H1 (cell line): Measurements from ENCODE around the gene APOBEC3C. TPM values are rescaled to one million over a fixed set of nuclear protein-coding genes. Genes with fewer than 3 reads are reported as not detected.

Experiments
- CTCF ChIA-PET: fragments of 300-600 bp; sonication (Branson Sonifier 250); formaldehyde crosslinking; loops from one replicate; lab custom pipeline; 2021; ENCODE audit not compliant: partially characterized antibody; lab: Charles Lee
- POLR2A ChIA-PET: fragments of 300-600 bp; sonication (Branson Sonifier 250); formaldehyde crosslinking; loops from one replicate; lab custom pipeline; 2021; ENCODE audit warnings: inconsistent platforms; ENCODE audit not compliant: partially characterized antibody; lab: Charles Lee
- DNase-seq, 2 experiments: peaks; one replicate each; pipeline versions ENCODE4 v3.0.0 to v3.0.0-alpha.2; 2010 to 2022; ENCODE audit warnings: low spot score in 2 of 2, low read depth in 1 of 2, mixed read lengths in 1 of 2
- FAIRE-seq: peaks from 2 replicates; lab custom pipeline; 2011; peaks lifted over from hg19 to GRCh38; lab: Jason Lieb, UNC
- H2AFZ ChIP-seq: 2 replicates; pipeline ENCODE4 v1.8.1; 2012; ENCODE audit warnings: low read length, inconsistent platforms
- H2AK5ac ChIP-seq: 2 replicates; pipeline ENCODE4 v1.6.1; 2013; ENCODE audit warnings: low read depth, low read length
- H2BK120ac ChIP-seq: replicated peaks from 2 replicates; pipeline ENCODE3; 2013; ENCODE audit warnings: low read depth, low read length, inconsistent platforms
- H2BK12ac ChIP-seq: 2 replicates; pipeline ENCODE4 v1.6.1; 2013; ENCODE audit warnings: low read depth, low read length
- H2BK15ac ChIP-seq: 2 replicates; pipeline ENCODE4 v1.6.1; 2013; ENCODE audit warnings: low read length
- H2BK20ac ChIP-seq: 2 replicates; pipeline ENCODE4 v1.6.1; 2013; ENCODE audit warnings: low read length
- H2BK5ac ChIP-seq: 2 replicates; pipeline ENCODE4 v1.6.1; 2013; ENCODE audit warnings: low read depth, low read length
- H3K14ac ChIP-seq: 2 replicates; pipeline ENCODE4 v1.6.1; 2013; ENCODE audit warnings: inconsistent platforms; ENCODE audit not compliant: insufficient read length
- H3K18ac ChIP-seq: 2 replicates; pipeline ENCODE4 v1.6.1; 2013; ENCODE audit warnings: low read length; ENCODE audit errors: extremely low read depth
- H3K23ac ChIP-seq: 2 replicates; pipeline ENCODE4 v1.6.1; 2013; ENCODE audit warnings: inconsistent platforms; ENCODE audit not compliant: insufficient read length
- H3K23me2 ChIP-seq: 2 replicates; pipeline ENCODE4 v1.6.1; 2013; ENCODE audit warnings: low read depth, low read length
- H3K27ac ChIP-seq: 2 replicates; pipeline ENCODE4 v1.6.1; 2011; ENCODE audit warnings: low read depth, low read length, inconsistent platforms
- H3K27me3 ChIP-seq, 4 experiments: replicated peaks in 1 of 4; 1 replicate in 1 of 4; 2 replicates in 3 of 4; pipeline versions ENCODE4 v1.6.1 to v1.8.1; 2011 to 2013; ENCODE audit warnings: low read length in 3 of 4, mild to moderate bottlenecking in 3 of 4, inconsistent platforms in 2 of 4, mixed read lengths in 2 of 4, moderate library complexity in 1 of 4; ENCODE audit not compliant: control insufficient read depth in 3 of 4, insufficient read depth in 3 of 4; ENCODE audit errors: extremely low read depth in 1 of 4
- H3K36me3 ChIP-seq, 4 experiments: 2 replicates each; pipeline versions ENCODE4 v1.6.1 to v1.8.1; 2011 to 2013; ENCODE audit warnings: mild to moderate bottlenecking in 4 of 4, low read length in 3 of 4, moderate library complexity in 2 of 4, control low read depth in 1 of 4, inconsistent platforms in 1 of 4; ENCODE audit not compliant: insufficient read depth in 4 of 4, control insufficient read depth in 2 of 4
- H3K4ac ChIP-seq: replicated peaks from 2 replicates; pipeline ENCODE3; 2013; ENCODE audit warnings: low read length, low read depth, mixed read lengths, inconsistent platforms; ENCODE audit not compliant: insufficient read length
- H3K4me1 ChIP-seq, 4 experiments: replicated peaks in 1 of 4; 1 replicate in 1 of 4; 2 replicates in 3 of 4; pipeline versions ENCODE4 v1.6.1 to v1.8.1; 2011 to 2013; ENCODE audit warnings: low read length in 3 of 4, inconsistent platforms in 2 of 4, mixed read lengths in 1 of 4; ENCODE audit not compliant: insufficient read depth in 4 of 4, control insufficient read depth in 3 of 4
- H3K4me2 ChIP-seq, 2 experiments: 2 replicates each; pipeline versions ENCODE4 v1.6.1 to v1.8.1; 2011 to 2013; ENCODE audit warnings: low read depth in 2 of 2, low read length in 2 of 2, control low read depth in 1 of 2, inconsistent platforms in 1 of 2, mild to moderate bottlenecking in 1 of 2; ENCODE audit not compliant: insufficient read depth in 1 of 2
- H3K4me3 ChIP-seq, 4 experiments: fragments of 200-600, 300-600 bp in 1 of 4; sonication (generic), shearing (Covaris generic), sonication (Bioruptor Twin) in 1 of 4; 2 replicates each; pipeline versions ENCODE4 v1.5.1 to v1.8.1; 2011 to 2016; ENCODE audit warnings: low read length in 4 of 4, low read depth in 3 of 4, control low read depth in 2 of 4, inconsistent platforms in 2 of 4, mild to moderate bottlenecking in 2 of 4, mixed read lengths in 1 of 4, moderate library complexity in 1 of 4; ENCODE audit not compliant: insufficient read depth in 2 of 4; ENCODE audit errors: extremely low read depth in 1 of 4
- H3K56ac ChIP-seq: replicated peaks from 2 replicates; pipeline ENCODE3; 2013; ENCODE audit warnings: low read depth, mild to moderate bottlenecking, mixed read lengths, low read length, inconsistent platforms; ENCODE audit not compliant: insufficient read length
- H3K79me1 ChIP-seq: 2 replicates; pipeline ENCODE4 v1.6.1; 2013; ENCODE audit warnings: low read depth, low read length, control low read depth
- H3K79me2 ChIP-seq, 2 experiments: 2 replicates each; pipeline versions ENCODE4 v1.6.1 to v1.8.1; 2012 to 2013; ENCODE audit warnings: low read length in 2 of 2, mild to moderate bottlenecking in 2 of 2, inconsistent platforms in 1 of 2; ENCODE audit not compliant: insufficient read depth in 2 of 2, control insufficient read depth in 1 of 2
- H3K9ac ChIP-seq, 4 experiments: replicated peaks in 1 of 4; 1 replicate in 1 of 4; 2 replicates in 3 of 4; pipeline versions ENCODE4 v1.6.1 to v1.8.1; 2011 to 2013; ENCODE audit warnings: low read depth in 3 of 4, low read length in 3 of 4, control low read depth in 2 of 4, mild to moderate bottlenecking in 2 of 4, moderate library complexity in 2 of 4, inconsistent platforms in 1 of 4; ENCODE audit errors: extremely low read depth in 1 of 4
- H3K9me3 ChIP-seq, 2 experiments: 2 replicates each; pipeline versions ENCODE4 v1.6.1 to v1.8.1; 2012 to 2013; ENCODE audit warnings: mild to moderate bottlenecking in 2 of 2, moderate library complexity in 2 of 2, control low read depth in 1 of 2, inconsistent platforms in 1 of 2, low read depth in 1 of 2, low read length in 1 of 2, mixed read lengths in 1 of 2; ENCODE audit not compliant: insufficient read depth in 2 of 2
- H4K20me1 ChIP-seq, 2 experiments: replicated peaks in 1 of 2; 2 replicates each; pipeline versions ENCODE3 to v1.8.1; 2011 to 2013; ENCODE audit warnings: inconsistent platforms in 2 of 2, low read length in 2 of 2, mild to moderate bottlenecking in 1 of 2; ENCODE audit not compliant: insufficient read depth in 2 of 2, control insufficient read depth in 1 of 2
- H4K5ac ChIP-seq: 2 replicates; pipeline ENCODE4 v1.6.1; 2013; ENCODE audit warnings: low read length, low read depth, mixed read lengths, inconsistent platforms; ENCODE audit not compliant: insufficient read length
- H4K8ac ChIP-seq: 2 replicates; pipeline ENCODE4 v1.8.0; 2013; ENCODE audit warnings: mild to moderate bottlenecking, moderate library complexity, low read length, inconsistent platforms; ENCODE audit not compliant: insufficient read depth; ENCODE audit errors: extremely low read depth
- H4K91ac ChIP-seq: replicated peaks from 2 replicates; pipeline ENCODE3; 2013; ENCODE audit warnings: low read length, mixed read lengths, inconsistent platforms; ENCODE audit not compliant: insufficient read length
- BACH1 ChIP-seq: IDR thresholded peaks from 2 replicates; pipeline ENCODE4 v1.6.1; 2012; ENCODE audit warnings: low read length, improper control_type of control experiment
- CHD2 ChIP-seq: IDR thresholded peaks from 2 replicates; pipeline ENCODE4 v1.6.1; 2012; ENCODE audit warnings: low read length, improper control_type of control experiment
- CTBP2 ChIP-seq: IDR thresholded peaks from 2 replicates; pipeline ENCODE4 v1.7.0; 2011; ENCODE audit warnings: borderline replicate concordance, mild to moderate bottlenecking, moderate library complexity, mixed read lengths, low read length; ENCODE audit not compliant: insufficient read depth, insufficient read length
- EZH2 ChIP-seq: fragments of 200-600 bp; sonication (generic); IDR thresholded peaks from 2 replicates; pipeline ENCODE4 v1.7.1; 2012; ENCODE audit warnings: low read depth, mild to moderate bottlenecking, moderate library complexity, low read length, inconsistent platforms; ENCODE audit not compliant: severe bottlenecking
- MAFK ChIP-seq: IDR thresholded peaks from 2 replicates; pipeline ENCODE4 v1.6.1; 2012; ENCODE audit warnings: low read depth, mild to moderate bottlenecking, improper control_type of control experiment, low read length
- NANOG ChIP-seq: IDR thresholded peaks from 2 replicates; pipeline ENCODE4 v1.6.1; 2011; ENCODE audit warnings: low read length, low read depth, mild to moderate bottlenecking, inconsistent platforms; ENCODE audit not compliant: insufficient read depth, poor library complexity, severe bottlenecking
- POLR2A ChIP-seq, 2 experiments: IDR thresholded peaks; 1 replicate in 1 of 2; 2 replicates in 1 of 2; pipeline ENCODE4 v1.6.1; 2011; ENCODE audit warnings: low read depth in 2 of 2, low read length in 2 of 2, mild to moderate bottlenecking in 2 of 2; ENCODE audit errors: control extremely low read depth in 1 of 2
- SP1 ChIP-seq: IDR thresholded peaks from 2 replicates; pipeline ENCODE4 v1.6.1; 2011; ENCODE audit warnings: low read depth, low read length
- SUZ12 ChIP-seq: fragments of 200-600 bp; sonication (generic); IDR thresholded peaks from 2 replicates; pipeline ENCODE4 v1.6.1; 2012; ENCODE audit warnings: mild to moderate bottlenecking, inconsistent platforms, low read length, moderate library complexity, mixed read lengths
- TAF1 ChIP-seq: IDR thresholded peaks from 2 replicates; pipeline ENCODE4 v1.6.1; 2011; ENCODE audit warnings: mild to moderate bottlenecking, low read depth, low read length
- TAF7 ChIP-seq: optimal IDR thresholded peaks from 2 replicates; pipeline ENCODE3; 2011; ENCODE audit warnings: low read depth, mild to moderate bottlenecking, inconsistent platforms, low read length, moderate library complexity, borderline replicate concordance
- TBP ChIP-seq: IDR thresholded peaks from 2 replicates; pipeline ENCODE4 v1.6.1; 2011; ENCODE audit warnings: low read depth, low read length, improper control_type of control experiment
- YY1 ChIP-seq: IDR thresholded peaks from 2 replicates; pipeline ENCODE4 v1.6.1; 2011; ENCODE audit warnings: low read depth, mild to moderate bottlenecking, low read length
- WGBS, 2 experiments: shearing (Covaris generic) in 1 of 2; methylation state at CpG; one replicate each; pipeline versions ENCODE4 v1.1.6 to v1.1.7; 2013 to 2015; ENCODE audit warnings: low lambda C conversion rate in 2 of 2, mixed read lengths in 2 of 2, inconsistent platforms in 1 of 2, low coverage in 1 of 2, missing lambda C conversion rate in 1 of 2; ENCODE audit not compliant: insufficient replicate concordance in 2 of 2, insufficient coverage in 1 of 2, insufficient read length in 1 of 2; ENCODE audit errors: extremely low coverage in 1 of 2, missing lambda C conversion rate in 1 of 2; 5-methylcytosine and 5-hydroxymethylcytosine counted together
- polyA plus RNA-seq, 7 experiments: library from polyadenylated mRNA; depleted of rRNA in 3 of 7; stranded (reverse) in 5 of 7; unstranded in 2 of 7; fragments of >200 nt in 5 of 7; fragments of 200-250 nt in 2 of 7; gene quantifications; 1 replicate in 5 of 7; 2 replicates in 1 of 7; 4 replicates in 1 of 7; pipeline versions ENCODE4 v1.2.1 to v1.2.3, GENCODE V29; 2011 to 2013; ENCODE audit warnings: missing spikeins in 2 of 7, mixed read lengths in 2 of 7
- total RNA-seq: library from RNA; stranded (reverse); fragmentation: NEBNext Ultra II Directional; extraction: Animal tissue kit (Norgen Biotek cat#: 25700); gene quantifications from 2 replicates; pipeline ENCODE4 v1.2.1, GENCODE V29; 2021

Gene APOBEC3C
- total and polyA plus RNA-seq, 2 of the 8 experiments (the other 6 are each of a cell fraction or from before 2014, with no cell fraction given): 20.3 to 23.3 TPM

DNA sequence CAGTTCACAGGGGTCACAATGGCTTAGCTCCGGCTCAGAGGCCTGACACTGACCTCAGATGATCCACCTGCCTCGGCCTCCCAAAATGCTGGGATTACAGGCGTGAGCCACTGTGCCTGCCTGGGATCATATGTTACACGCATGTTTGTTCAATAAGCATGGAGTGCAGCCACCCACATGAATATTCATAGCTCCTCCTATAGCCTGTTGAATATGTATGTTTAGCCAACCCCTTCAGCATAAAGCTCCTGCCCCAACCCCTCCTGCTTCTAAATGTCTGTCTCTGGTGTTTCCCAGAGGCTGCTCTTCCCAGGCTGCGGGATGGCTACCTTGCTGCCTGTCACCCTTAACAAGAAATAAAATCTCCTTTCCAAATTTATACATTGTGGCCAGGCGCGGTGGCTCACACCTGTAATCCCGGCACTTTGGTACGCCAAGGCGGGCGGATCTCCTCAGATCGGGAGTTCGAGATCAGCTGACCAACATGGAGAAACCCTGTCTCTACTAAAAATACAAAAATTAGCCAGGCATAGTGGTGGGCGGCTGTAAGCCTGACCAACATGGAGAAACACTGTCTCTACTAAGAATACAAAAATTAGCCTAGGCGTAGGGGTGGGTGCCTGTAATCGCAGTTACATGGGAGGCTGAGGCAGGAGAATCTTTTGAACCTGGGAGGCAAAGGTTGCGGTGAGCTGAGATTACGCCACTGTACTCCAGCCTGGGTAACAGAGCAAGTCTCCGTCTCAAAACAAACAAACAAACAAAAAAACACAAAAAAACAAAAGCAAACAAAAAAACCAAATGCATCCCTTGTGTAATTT is 25.5 kb downstream of the APOBEC3C start:
- Histone ChIP-seq H3K18ac (peak overlapping the region; percentile 83), H2BK15ac (no peak overlapping the region; the same call in 1 of the 2 replicates), H3K56ac (no peak overlapping the region), H3K36me3 (no peaks in the 10 kb centered on the region), H2AK5ac (no peak overlapping the region), H3K9me3 (no peaks in the 10 kb centered on the region), H2BK20ac (no peak overlapping the region), H3K4me2 (peak overlapping the region; percentile 58 to 63), H2BK5ac (peak overlapping the region; percentile 71; the same call in 1 of the 2 replicates), H3K23ac (no peak overlapping the region), H4K91ac (no peak overlapping the region), H3K9ac (no peak overlapping the region), H3K79me2 (no peaks in the 10 kb centered on the region), H4K8ac (no peak overlapping the region), H4K20me1 (no peaks in the 10 kb centered on the region), H3K27me3 (no peaks in the 10 kb centered on the region), H4K5ac (peak overlapping the region; percentile 88), H3K4me1 (peaks cover 3 to 15% (median 10%) of the 10 kb centered on the region in 4 experiments), H3K23me2 (no peaks in the 10 kb centered on the region; the same call in 1 of the 2 replicates), H3K4ac (no peak overlapping the region), H3K27ac (no peak overlapping the region), H3K4me3 (peak overlapping the region in 1 of 4 experiments; percentile 54; a peak in 2 of 8 replicates), H2BK12ac (0 out of 2 replicates have a peak overlapping the region, but pooled peaks have one; percentile 20), H3K14ac (no peak overlapping the region), H3K79me1 (no peaks in the 10 kb centered on the region), H2AFZ (no peak overlapping the region), H2BK120ac (no peak overlapping the region)
- FAIRE-seq (no peak), DNase-seq (no peak)
- WGBS, 2 experiments: 87% methylated on average over 19 of the region's 19 CpGs; no CpG with 5 or more reads in 1 of the 2 experiments
- ChIA-PET CTCF (interaction anchor here (0.8 to 1.6 kb wide), 4 partner anchors 12 to 260 kb away, joined by 3 read pairs; no protein-coding TSS in a partner anchor), POLR2A (interaction anchor here (0.7 to 2.5 kb wide), 9 partner anchors 11 to 279 kb away, joined by 3 to 7 read pairs (median 3); partner anchors contain the start of gene APOBEC3D)
- no peak for TF ChIP-seq TAF7
- no peak for TF ChIP-seq TBP
- no peak for TF ChIP-seq YY1
- TF ChIP-seq NANOG: no peak
- TF ChIP-seq CTBP2: no peak
- no peak for TF ChIP-seq TAF1
- no peak for TF ChIP-seq BACH1
- TF ChIP-seq SP1: no peak
- no peak for TF ChIP-seq EZH2
- no peak for TF ChIP-seq CHD2
- TF ChIP-seq MAFK: no peak
- TF ChIP-seq POLR2A (IDR thresholded peaks at IDR 0.05; ENCODE audit: control extremely low read depth in 1 of 2, low read depth in 2 of 2, low read length in 2 of 2): no peak
- TF ChIP-seq SUZ12: no peak
